ENCODE data around the gene PAK3.

PAK3 gene

GRCh38 chrX:111131572-111131971 is 35.6 kb downstream of the PAK3 start:
- DNase-seq (ENCODE audit: low read depth): no peak

GRCh38 chrX:111133389-111133788 is 37.4 kb downstream of the PAK3 start:
- DNase-seq (ENCODE audit: low read depth): no peak

GRCh38 chrX:111145878-111146277 is 49.9 kb downstream of the PAK3 start:
- no peak for DNase-seq (ENCODE audit: low read depth)

- no peak for DNase-seq (ENCODE audit: low read depth)
Observed at GRCh38 chrX:111151764-111152163, 55.8 kb downstream of the PAK3 start.

GRCh38 chrX:111159232-111159631 is 63.2 kb downstream of the PAK3 start:
- no peak for DNase-seq (ENCODE audit: low read depth)

- DNase-seq (ENCODE audit: low read depth): no peak
Observed at GRCh38 chrX:111164728-111165127, 68.7 kb downstream of the PAK3 start.

GRCh38 chrX:111165902-111166301 is 69.9 kb downstream of the PAK3 start:
- no peak for DNase-seq (ENCODE audit: low read depth)

- DNase-seq (ENCODE audit: low read depth): no peak
Observed at GRCh38 chrX:111167334-111167733, 71.3 kb downstream of the PAK3 start.

- no peak for DNase-seq (ENCODE audit: low read depth)
Observed at GRCh38 chrX:111168314-111168713, 72.3 kb downstream of the PAK3 start.

GRCh38 chrX:111169141-111169540 is 73.2 kb downstream of the PAK3 start:
- DNase-seq (ENCODE audit: low read depth): no peak

- DNase-seq (ENCODE audit: low read depth): no peak
Observed at GRCh38 chrX:111170017-111170416, 74.0 kb downstream of the PAK3 start.

- DNase-seq (ENCODE audit: low read depth): no peak
Observed at GRCh38 chrX:111180750-111181240, 84.8 kb downstream of the PAK3 start.

- no peak for DNase-seq (ENCODE audit: low read depth)
Observed at GRCh38 chrX:111181951-111182350, 86.0 kb downstream of the PAK3 start.

- DNase-seq (ENCODE audit: low read depth): no peak
Observed at GRCh38 chrX:111182997-111183396, 87.0 kb downstream of the PAK3 start.

GRCh38 chrX:111191598-111191997 is 95.6 kb downstream of the PAK3 start:
- DNase-seq (ENCODE audit: low read depth): no peak

- no peak for DNase-seq (ENCODE audit: low read depth)
Observed at GRCh38 chrX:111199505-111199904, 103.5 kb downstream of the PAK3 start.

- no peak for DNase-seq (ENCODE audit: low read depth)
Observed at GRCh38 chrX:111200327-111200726, 104.3 kb downstream of the PAK3 start.

- no peak for DNase-seq (ENCODE audit: low read depth)
Observed at GRCh38 chrX:111207851-111208250, 111.9 kb downstream of the PAK3 start.

- DNase-seq (ENCODE audit: low read depth): no peak
Observed at GRCh38 chrX:111216293-111216801, 120.4 kb downstream of the PAK3 start.

- DNase-seq (ENCODE audit: low read depth): no peak
Observed at GRCh38 chrX:111244235-111244750, 148.3 kb downstream of the PAK3 start.

- DNase-seq (ENCODE audit: low read depth): no peak
Observed at GRCh38 chrX:111254896-111255693, 159.1 kb downstream of the PAK3 start.

- DNase-seq (ENCODE audit: low read depth): no peak
Observed at GRCh38 chrX:111257733-111258132, 161.7 kb downstream of the PAK3 start.

- no peak for DNase-seq (ENCODE audit: low read depth)
Observed at GRCh38 chrX:111259559-111259958, 163.6 kb downstream of the PAK3 start.

- no peak for DNase-seq (ENCODE audit: low read depth)
Observed at GRCh38 chrX:111260451-111260850, 164.5 kb downstream of the PAK3 start.
